Brain microvascular endothelial cell (primary cell): Measurements from ENCODE around the gene TRIM56.
"Not testable (repeated sequence)": the region's sequence is repeated elsewhere in the genome, so short reads cannot be mapped to it uniquely, and the experiment has no call there.

ENCODE experiments used
- DNase-seq: peaks from one replicate; pipeline ENCODE4 v3.0.0-alpha.2; 2020
- H3K27ac ChIP-seq: fragments of 250-450 bp; sonication (Bioruptor Pico); 2 replicates; pipeline ENCODE4 v1.5.1; 2020; ENCODE audit warnings: mild to moderate bottlenecking, moderate library complexity
- H3K27me3 ChIP-seq: fragments of 250-450 bp; sonication (Bioruptor Pico); replicated peaks from 2 replicates; pipeline ENCODE4 v1.5.1; 2020; ENCODE audit warnings: mild to moderate bottlenecking
- H3K36me3 ChIP-seq: fragments of 250-450 bp; sonication (Bioruptor Pico); replicated peaks from 2 replicates; pipeline ENCODE4 v1.5.1; 2020; ENCODE audit warnings: mild to moderate bottlenecking
- H3K4me3 ChIP-seq: 2 replicates; pipeline ENCODE4 v1.5.1; 2011; ENCODE audit warnings: low read depth, mild to moderate bottlenecking, control low read depth, low read length, moderate library complexity
- in situ Hi-C: cut with HindIII; loops from 2 replicates; pipeline ENCODE4 v1.10.0; 2017; ENCODE audit warnings: low sequenced_read_pairs, low pct_ligation_motif_present
- TF ChIP-seq, protein P1 (sequence below): IDR thresholded peaks from 2 replicates; pipeline ENCODE4 v1.5.1; 2011; ENCODE audit warnings: low read depth, mild to moderate bottlenecking, moderate library complexity, low read length, control low read depth, inconsistent platforms; ENCODE audit errors: missing control alignments

Gene TRIM56

DNA sequence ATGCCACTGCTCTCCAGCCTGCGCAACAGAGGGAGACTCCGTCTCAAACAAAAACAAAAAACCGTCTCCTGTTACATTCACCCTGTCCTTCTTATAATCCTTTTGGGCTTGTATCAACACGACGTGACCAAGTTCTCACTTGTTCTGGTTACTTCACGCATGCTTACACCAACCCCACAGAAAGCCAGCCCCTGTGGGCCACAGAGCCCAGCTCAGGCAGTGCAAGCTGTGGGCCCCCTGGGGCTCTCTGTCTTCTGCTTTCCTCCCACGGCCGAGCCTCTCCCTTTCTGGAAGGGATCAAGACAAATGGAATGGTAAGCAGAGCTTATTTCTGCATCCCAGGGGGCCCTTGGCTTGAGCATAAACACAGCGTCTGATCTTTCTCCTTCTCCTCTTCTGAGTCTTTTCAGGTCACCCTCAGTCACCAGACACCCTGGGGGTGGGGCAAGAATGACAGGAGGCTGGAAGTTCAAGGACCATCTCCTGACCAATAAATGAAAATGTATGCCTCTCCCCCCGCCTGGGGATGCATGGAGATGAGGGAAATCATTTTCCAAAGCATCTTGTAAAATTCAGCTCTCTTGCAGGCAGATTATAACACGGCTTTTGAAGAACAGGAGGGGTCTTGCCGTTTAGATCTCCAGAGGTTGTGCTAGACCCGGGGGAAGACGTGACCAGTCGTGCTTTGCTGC lies 19.0 kb upstream of the TRIM56 start:
- no peak overlapping the region for H3K4me3 ChIP-seq
- H3K27me3 ChIP-seq = peaks cover 3% of the 10 kb centered on the region
- DNase-seq = peak; percentile 12
- no peak overlapping the region for H3K27ac ChIP-seq
- in situ Hi-C loops = no loop called here
- no peaks in the 10 kb centered on the region for H3K36me3 ChIP-seq
- TF ChIP-seq, protein P1, sequence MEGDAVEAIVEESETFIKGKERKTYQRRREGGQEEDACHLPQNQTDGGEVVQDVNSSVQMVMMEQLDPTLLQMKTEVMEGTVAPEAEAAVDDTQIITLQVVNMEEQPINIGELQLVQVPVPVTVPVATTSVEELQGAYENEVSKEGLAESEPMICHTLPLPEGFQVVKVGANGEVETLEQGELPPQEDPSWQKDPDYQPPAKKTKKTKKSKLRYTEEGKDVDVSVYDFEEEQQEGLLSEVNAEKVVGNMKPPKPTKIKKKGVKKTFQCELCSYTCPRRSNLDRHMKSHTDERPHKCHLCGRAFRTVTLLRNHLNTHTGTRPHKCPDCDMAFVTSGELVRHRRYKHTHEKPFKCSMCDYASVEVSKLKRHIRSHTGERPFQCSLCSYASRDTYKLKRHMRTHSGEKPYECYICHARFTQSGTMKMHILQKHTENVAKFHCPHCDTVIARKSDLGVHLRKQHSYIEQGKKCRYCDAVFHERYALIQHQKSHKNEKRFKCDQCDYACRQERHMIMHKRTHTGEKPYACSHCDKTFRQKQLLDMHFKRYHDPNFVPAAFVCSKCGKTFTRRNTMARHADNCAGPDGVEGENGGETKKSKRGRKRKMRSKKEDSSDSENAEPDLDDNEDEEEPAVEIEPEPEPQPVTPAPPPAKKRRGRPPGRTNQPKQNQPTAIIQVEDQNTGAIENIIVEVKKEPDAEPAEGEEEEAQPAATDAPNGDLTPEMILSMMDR = no peak

DNA sequence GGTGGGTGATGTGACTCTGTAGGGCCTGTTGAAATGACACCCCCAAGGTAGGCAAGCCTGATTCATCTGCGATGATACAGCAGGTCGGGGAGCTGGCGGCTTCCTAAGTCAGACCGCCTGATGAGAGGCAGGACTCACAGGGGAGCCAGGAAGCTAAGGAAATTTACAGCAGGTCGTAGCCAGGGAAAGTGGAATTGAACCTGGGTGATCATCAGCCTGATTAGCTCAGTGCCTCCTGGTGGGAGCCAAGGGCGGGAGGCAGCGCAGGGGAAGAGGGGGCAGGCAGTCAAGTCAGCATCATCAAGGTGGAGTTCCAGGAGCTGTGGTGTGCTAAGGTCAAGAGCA lies 18.5 kb upstream of the TRIM56 start:
- in situ Hi-C loops = no loop called here
- DNase-seq = peak; percentile 4
- peaks cover 3% of the 10 kb centered on the region for H3K27me3 ChIP-seq
- H3K27ac ChIP-seq = no peak overlapping the region
- no peak overlapping the region for H3K4me3 ChIP-seq
- TF ChIP-seq, protein P1 = no peak
- no peaks in the 10 kb centered on the region for H3K36me3 ChIP-seq

DNA sequence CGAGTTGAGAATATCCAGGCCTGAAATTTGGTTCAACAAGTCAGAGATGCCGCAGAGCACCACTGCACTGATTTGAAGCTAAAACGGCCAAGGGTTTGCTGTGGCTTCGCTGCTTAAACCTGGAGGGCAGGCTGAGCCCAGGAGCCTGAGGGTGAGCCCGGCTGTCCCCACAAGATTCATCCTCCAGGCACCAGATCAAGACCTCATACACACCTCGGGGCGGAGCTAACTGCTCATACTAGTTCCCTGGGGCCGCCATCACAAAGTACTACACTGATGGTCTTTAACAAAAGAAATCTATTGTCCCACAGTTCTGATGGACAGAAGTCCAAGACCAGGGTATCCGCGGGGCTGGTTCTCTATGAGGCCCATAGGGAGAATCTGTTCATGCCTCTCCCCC lies 16.9 kb upstream of the TRIM56 start:
- Histone ChIP-seq H3K4me3 (no peak overlapping the region), H3K36me3 (no peaks in the 10 kb centered on the region), H3K27ac (no peak overlapping the region), H3K27me3 (peaks cover 3% of the 10 kb centered on the region)
- in situ Hi-C loops = no loop called here
- DNase-seq = no peak
- TF ChIP-seq, protein P1 = no peak

DNA sequence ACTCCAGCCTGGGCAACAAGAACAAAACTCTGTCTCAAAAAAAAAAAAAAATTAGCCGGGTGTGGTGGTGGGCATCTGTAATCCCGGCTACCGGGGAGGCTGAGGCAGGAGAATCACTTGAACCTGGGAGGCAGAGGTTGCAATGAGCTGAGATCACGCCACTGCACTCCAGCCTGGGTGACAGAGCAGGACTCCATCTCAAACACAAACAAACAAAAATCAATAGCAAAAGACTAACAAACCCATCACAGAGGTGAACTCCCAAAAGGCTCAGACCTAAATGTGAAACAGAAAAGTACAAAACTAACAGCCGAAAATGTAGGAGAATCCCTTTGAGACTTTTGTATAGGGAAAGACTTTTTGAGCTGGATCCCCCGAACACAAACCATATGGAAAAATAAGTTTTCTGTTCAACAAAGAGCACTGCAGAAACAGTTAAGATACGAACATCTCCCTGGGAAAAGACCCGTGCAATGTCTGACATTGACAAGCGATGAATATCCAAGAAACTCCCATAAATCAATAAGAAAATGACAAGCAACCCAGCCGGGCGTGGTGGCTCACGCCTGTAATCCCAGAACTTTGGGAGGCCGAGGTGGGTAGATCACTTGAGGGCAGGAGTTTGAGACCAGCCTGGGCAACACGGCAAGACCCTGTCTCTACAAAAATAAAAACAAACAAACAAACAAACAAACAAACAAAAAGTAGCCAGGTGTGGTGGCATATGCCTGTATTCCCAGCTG lies 13.7 kb upstream of the TRIM56 start:
- H3K27ac ChIP-seq, in situ Hi-C loops, DNase-seq, H3K4me3 ChIP-seq, H3K27me3 ChIP-seq, H3K36me3 ChIP-seq: not testable (repeated sequence)

DNA sequence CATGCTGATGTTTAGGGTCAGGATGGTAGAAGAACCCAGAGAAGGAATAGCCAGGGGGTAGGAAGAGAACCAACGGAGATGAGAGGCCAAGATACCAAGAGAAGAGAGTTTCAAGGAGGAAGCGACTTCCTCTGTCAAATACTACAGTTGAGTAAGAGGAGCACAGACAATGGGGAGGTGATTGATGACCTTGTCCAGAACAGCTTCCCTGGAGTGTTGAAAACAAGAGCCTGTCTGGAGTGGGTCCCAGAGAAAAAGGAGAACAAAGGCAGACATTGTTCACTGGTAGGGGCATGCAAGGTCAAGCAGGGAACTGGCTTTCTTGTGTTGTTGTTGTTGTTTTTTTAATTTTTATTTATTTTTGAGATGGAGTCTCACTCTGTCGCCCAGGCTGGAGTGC lies 9.6 kb upstream of the TRIM56 start:
- TF ChIP-seq, protein P1 = no peak
- H3K27me3 ChIP-seq = no peaks in the 10 kb centered on the region
- in situ Hi-C loops = no loop called here
- H3K27ac ChIP-seq = no peak overlapping the region
- no peaks in the 10 kb centered on the region for H3K36me3 ChIP-seq
- no peak overlapping the region for H3K4me3 ChIP-seq
- DNase-seq = no peak

DNA sequence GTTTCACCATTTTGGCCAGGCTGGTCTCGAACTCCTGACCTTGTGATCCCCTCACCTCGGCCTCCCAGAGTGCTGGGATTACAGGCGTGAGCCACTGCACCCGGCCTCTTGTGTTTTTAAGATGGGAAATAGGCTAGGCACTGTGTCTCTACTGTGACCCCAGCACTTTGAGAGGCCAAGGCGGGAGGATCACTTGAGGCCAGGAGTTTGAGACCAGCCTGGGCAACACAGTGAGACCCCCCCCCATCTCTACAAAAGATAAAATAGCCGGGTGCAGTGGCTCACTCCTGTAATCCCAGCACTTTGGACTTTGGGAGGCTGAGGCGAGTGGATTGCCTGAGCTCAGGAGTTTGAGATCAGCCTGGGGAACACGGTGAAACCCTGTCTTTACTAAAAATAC lies 9.1 kb upstream of the TRIM56 start:
- H3K36me3 ChIP-seq, H3K4me3 ChIP-seq, DNase-seq, H3K27me3 ChIP-seq, H3K27ac ChIP-seq, in situ Hi-C loops: not testable (repeated sequence)
